A204.1 (cell line): Measurements from ENCODE around the gene ABHD5.

ENCODE experiments used
- FAIRE-seq: peaks from 2 replicates; lab custom pipeline; 2012; peaks lifted over from hg19 to GRCh38; lab: Jason Lieb, UNC

Gene ABHD5

GRCh38 chr3:43723121-43723734, 32.5 kb downstream of the ABHD5 start:
- no peak for FAIRE-seq

DNA sequence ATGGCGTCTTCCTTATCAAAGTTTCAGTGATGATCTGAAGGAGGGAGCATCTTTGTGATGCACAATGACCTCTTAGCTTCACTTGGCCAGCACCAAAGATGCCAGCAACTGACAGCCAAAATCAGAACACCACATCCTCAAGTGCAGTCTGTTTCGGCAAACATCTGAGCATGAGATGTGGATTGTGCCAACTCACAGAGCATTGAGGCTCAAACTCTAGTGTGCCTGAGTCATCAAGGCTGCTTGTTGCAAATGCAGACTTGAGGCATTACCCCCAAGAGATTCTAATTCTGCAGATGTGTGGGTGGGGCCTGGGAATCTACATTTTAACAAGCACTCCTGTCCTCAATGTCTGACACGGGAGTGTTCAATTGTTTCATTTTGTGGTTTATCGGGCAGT, 35.8 kb downstream of the ABHD5 start:
- FAIRE-seq: no peak

DNA sequence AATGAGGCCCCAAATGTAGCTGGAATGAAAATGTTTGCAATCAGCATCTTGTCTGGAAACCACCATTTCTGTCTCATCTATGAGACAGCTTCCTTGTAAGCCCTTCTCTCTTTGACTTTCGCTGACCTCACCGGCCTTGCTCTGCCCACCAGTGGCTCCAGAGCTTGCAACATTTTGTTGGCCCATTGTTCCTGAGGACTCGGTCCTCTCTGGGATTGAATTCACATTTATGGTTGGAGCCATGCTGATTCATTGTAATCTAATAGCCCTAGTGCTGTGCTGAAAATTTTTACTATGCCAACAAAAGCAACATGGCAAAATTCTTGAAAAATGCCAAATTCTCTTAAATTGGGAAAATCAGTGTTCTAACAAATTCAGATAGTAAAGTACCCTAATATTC, 37.2 kb downstream of the ABHD5 start:
- no peak for FAIRE-seq

GRCh38 chr3:43728476-43728875, 37.7 kb downstream of the ABHD5 start:
- FAIRE-seq: no peak

DNA sequence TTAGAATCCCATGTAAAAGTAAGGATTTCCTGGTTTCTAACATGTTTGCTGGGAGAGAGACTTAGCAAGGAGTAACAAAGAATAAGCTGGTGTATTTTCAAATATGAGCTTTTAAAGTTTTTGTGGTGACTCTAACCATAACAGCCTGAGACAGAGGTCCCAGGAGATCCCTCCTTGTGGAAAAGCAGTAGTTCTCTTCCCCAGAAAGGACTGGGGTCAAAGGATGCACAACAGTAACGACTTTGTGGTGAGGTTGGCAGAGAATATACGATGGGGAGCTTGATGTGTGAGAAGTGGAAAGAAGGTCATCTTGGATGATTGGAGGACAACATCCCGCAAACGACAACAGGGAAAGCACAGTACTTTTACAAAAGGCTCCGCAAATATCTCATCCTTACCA, 38.2 kb downstream of the ABHD5 start:
- no peak for FAIRE-seq

DNA sequence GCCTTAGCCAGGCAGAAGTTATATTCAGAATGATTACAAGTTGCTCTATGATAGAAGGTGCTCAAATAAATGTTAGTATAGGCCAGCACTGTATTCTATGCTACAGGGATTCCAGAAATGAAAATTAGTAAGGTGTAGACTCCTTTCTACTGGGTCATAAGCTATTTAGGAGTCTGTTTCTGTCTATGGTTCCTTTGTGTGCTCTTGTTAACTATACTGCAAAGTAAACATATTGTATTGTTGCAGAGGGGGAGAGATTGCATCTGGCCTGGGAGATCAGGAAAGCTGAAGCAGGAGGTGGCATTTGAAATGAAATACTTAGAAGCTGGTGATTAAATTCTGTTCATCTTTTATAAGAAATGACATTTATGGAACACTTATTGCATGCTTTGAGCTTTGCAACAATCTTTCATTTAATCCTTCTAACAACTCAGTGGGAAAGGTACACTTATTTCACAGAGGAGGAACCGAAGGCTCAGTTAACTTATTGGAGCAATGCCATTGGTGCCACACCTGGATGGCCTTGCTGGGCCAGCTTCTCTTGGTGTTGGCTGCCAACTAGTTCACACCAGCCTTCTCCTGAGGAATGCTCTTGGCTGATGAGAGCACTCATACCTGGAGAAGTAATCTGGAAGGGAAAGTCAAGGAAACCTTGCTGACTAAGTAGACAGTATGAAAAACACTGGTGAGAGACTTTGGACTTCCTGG, 39.1 kb downstream of the ABHD5 start:
- no peak for FAIRE-seq

DNA sequence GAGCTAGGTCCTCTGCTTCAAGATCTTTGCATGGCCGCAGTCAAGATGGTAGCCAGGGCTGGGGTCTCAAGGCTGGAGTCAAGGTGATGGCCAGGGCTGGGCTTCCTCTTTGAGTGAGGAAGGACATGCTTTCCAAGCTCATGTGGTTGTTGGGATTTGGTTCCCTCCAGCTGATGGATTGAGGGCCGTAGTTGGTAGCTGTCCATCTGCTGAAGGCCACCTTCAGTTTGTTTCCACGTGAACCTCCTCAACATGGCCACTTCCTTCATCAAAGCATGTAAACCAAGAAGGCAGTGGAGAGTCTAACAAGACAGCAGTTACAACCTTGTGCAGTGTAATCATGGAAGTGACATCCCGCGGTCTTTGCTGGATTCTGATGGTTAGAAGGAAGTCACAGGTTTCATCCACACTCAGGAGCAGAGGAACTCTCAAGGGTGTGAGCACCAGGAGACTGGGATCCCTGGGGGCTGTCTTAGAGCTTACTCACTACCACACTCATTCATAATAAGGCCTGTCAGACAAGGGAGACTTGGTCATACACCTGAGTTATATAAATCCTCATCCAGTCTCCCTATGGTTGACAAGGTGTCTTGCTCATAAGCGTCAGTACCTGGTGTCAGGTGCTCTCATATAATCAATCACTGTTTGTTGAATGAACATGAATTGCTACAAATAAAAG, 42.1 kb downstream of the ABHD5 start:
- no peak for FAIRE-seq

GRCh38 chr3:43733459-43734384, 43.0 kb downstream of the ABHD5 start:
- no peak for FAIRE-seq

DNA sequence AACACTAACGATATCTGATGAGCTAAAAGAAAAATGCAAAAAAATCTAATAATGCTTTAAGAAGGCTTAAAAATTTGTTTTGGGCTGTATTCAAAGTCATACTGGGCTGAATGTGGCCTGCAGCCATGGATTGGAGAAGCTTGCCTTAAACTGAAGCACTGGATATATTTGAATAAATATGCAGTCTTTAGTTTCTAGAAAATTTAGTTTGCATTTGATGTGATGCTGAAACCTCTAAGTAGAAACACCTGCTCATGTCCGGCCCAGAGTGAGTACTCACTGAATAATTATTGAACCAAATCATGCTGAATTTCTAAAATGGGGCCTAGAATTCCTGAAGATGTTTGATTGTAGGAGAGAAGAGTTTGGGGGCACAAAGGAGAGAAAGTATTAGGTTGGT, 43.9 kb downstream of the ABHD5 start:
- FAIRE-seq: no peak

- no peak for FAIRE-seq
Measured at GRCh38 chr3:43735618-43736017, 44.9 kb downstream of the ABHD5 start.

GRCh38 chr3:43736558-43737440, 46.1 kb downstream of the ABHD5 start:
- no peak for FAIRE-seq

GRCh38 chr3:43738305-43738704, 47.6 kb downstream of the ABHD5 start:
- FAIRE-seq: no peak

DNA sequence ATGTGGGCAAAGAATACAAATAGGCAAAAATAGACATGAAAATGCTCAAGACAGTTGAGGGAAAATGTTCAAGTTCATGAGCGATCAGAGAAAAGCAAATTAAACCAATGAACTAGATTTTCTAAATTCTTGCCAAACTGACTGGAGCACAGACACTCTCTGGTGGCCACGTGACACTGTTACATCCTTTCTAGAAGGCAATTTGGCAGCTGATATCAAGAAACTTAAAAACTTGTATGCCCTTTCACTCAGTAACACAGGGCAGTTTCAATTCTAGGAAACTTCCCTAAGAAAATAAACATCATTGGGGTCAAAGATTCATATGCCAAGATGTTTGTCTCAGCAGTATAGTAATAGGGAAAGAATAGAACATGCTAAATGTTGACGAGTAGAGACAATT, 52.2 kb downstream of the ABHD5 start:
- no peak for FAIRE-seq

DNA sequence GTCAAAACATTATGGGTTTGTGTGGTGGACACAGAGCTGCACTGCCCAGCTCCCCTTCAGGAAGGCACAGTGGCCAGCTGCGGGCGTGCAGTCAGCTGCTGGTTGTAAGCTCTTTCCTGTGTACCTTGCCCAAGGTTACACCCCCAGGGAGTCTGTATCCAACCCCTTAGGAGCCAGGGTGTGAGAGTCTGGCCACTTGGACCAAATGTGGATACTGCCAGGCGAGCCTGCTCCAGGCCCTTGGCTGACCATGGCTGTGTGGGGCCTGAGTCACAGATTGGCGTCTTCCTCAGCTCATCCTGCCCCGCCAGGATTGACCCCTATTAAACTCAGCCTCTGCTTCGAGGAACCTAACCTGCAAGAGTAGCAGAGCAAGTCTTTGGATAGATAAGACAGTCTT, 56.9 kb downstream of the ABHD5 start:
- FAIRE-seq: no peak

DNA sequence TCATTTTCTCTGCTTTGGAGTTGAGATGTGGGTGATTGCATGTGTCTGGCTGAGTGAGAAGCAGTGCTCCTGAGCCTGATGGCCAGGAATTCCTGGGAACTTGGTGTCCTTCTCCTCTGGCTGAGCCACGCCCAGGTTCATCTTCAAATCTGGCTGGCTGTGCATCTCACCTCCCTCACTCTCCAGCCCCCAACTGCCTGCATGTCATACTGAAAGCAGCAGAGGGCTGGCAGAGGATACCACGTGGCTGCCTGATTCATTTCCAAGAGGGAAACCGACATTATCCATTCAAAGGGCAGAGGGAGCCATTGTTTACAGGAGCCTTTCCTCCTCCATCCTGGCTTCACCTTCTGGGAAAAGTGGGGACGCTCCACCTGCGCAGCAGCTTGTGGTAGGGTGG, 57.4 kb downstream of the ABHD5 start:
- FAIRE-seq: no peak

GRCh38 chr3:43748645-43749044, 57.9 kb downstream of the ABHD5 start:
- FAIRE-seq: no peak

DNA sequence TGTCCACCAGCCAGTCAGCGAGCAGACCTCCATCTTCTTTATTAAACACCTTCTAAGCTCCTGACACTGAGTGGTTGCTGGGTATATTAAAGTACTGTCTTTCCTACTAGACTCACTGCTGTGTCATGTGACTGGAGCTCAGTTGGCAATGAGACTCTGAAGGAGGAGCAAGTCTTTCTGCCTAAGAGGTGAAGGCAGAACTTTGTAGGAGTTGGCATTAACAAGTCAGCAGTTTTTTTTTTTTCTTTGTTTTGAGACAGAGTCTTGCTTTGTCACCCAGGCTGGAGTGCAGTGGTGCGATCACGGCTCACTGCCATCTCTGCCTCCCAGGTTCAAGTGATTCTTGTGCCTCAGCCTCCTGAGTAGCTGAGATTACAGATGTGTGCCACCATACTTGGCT, 62.2 kb downstream of the ABHD5 start:
- no peak for FAIRE-seq

DNA sequence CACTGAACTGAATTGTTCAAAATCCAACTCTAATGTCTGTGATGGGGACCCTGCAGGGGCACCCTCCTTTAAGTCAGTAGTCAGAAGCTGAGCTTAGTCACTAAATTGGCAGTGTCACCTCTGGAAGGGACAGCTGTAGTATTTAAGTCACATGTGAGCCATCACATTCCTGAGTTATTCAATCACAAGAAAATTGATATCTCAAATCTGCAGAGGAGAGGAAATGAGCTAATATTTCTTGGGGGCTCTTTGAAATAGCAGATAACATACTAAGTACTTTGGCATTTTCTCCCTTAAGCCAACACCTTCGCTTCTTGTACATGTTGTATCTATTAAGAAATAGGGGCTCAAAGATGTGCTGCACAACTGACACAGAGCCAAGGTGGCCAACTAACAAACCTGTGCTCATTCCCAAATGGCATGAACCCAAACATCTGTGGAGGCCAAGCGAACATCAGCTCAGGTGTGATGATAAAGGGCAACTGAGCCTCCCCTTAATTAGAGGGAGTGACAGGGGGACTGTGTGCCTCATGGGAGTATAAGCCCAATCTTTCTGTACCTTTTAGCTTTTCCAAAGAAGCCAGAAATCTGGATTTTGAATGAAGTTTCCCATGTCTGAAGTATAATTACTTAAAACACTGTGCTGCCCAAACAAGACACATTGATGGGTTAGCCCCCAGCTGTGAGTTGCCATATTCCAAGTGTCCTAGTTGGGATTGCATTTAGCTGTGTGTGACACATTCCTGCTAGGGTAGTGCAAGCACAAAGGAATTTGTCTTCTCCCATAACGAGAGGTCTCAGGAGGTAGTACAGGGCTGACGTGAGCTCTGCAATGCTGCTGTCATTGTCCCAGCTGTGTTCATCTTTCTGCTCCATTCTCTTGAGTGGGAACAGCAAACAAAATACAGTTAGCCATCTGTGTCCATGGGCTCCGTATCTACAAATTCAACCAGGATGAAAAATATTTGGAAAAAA, 63.3 kb downstream of the ABHD5 start:
- FAIRE-seq: no peak

DNA sequence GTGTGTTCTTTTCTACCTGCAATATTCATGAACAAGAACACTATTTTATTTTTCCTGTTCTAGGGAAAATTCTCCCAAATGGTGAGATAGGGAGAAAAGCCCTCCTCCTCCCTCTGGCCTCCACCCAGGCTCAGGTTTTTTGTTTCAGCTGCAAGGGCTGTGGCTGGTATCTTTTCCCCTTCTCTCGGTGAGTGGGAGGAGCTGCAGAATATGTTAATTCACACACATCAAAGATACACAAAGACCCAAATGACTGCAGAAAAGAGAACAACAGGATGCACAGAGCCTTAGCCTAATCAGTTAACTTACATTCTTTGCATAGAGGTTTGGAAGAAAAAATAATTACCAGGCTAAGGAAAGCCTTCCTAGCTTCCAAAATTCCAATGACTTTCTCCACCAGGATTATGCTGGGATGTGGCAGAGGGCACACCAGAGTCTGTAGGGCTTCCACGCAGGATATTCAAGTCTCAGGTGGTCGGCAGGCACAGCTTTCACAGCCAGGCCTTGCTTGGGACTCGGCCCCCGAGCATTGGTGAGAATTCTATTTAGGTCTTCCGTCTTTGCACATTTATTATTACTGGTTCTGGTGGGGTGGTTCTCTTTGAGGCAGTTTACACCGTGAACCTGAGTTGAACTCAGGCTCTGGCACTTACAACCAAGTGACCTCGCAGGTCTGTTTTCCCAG, 64.9 kb downstream of the ABHD5 start:
- FAIRE-seq: no peak
